BLaER1 (cell line): ENCODE data around the gene PDE6C.
A peak's percentile ranks its signal among the peaks of the same experiment; 100 is the strongest.

Experiments used
- H3K27ac ChIP-seq: shearing (Covaris generic); formaldehyde crosslinking; 2 replicates; pipeline ENCODE4 v1.8.1; 2022
- H3K27me3 ChIP-seq: shearing (Covaris generic); formaldehyde crosslinking; 2 replicates; pipeline ENCODE4 v1.8.1; 2022
- H3K36me3 ChIP-seq: shearing (Covaris generic); formaldehyde crosslinking; 2 replicates; pipeline ENCODE4 v1.8.1; 2022
- H3K4me1 ChIP-seq: shearing (Covaris generic); formaldehyde crosslinking; 2 replicates; pipeline ENCODE4 v1.8.1; 2022
- H3K4me2 ChIP-seq: shearing (Covaris generic); formaldehyde crosslinking; 2 replicates; pipeline ENCODE4 v1.8.1; 2022
- H3K4me3 ChIP-seq: shearing (Covaris generic); formaldehyde crosslinking; 2 replicates; pipeline ENCODE4 v1.8.1; 2022
- H3K9ac ChIP-seq: shearing (Covaris generic); formaldehyde crosslinking; 2 replicates; pipeline ENCODE4 v1.8.1; 2022
- H3K9me3 ChIP-seq: shearing (Covaris generic); formaldehyde crosslinking; 2 replicates; pipeline ENCODE4 v1.8.1; 2022
- H4K20me1 ChIP-seq: shearing (Covaris generic); formaldehyde crosslinking; 2 replicates; pipeline ENCODE4 v1.8.1; 2022
- Cebpa-rat ChIP-seq: shearing (Covaris generic); IDR thresholded peaks from 2 replicates; pipeline ENCODE4 v1.8.1; 2022

The PDE6C gene

DNA sequence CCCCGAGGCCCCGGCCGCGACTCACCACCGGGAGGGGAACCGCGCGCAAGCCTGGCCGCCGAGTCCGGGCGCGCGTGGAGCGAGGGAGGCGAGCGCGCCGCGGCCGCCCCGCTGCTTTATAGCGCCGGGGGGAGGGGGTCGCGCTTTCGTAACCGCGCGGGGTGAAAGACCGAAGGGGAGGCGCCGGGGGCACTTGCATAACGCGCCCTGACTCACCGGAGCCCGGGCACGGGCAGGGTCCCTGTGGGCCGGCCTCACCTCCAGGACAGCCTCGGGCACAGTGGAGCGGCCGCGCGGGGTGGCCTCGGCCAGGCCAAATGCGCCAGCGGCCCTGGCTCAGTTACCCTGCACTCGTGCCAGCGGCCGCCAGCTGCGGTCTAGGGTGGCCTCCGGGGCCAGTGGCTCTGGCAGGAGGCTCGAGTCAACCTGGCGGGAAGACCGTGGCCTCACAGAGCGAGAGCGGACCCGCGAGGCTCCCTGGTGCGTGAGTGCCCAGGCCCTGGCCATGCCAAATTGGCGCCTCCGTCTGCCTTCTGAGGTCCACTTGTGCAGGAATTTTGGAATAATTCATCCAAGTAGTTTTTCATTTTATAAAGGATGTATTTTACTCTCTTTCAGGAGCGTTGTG lies 11.1 kb upstream of the PDE6C start, which contains the start of gene RBP4:
Gene RBP4, minus strand, starts transcription at position 90 of the 628 bp plus-strand sequence. CDS start 207 bp downstream, outside the sequence.
- Histone ChIP-seq H3K4me2 (no peak within 1 kb of the TSS), H3K27me3 (no peaks in the 10 kb centered on the region), H3K4me3 (no peak within 1 kb of the TSS), H3K4me1 (no peaks in the 10 kb centered on the region), H3K9me3 (peaks cover 17% of the 10 kb centered on the region), H3K27ac (no peak within 1 kb of the TSS), H3K9ac (no peak within 1 kb of the TSS), H3K36me3 (no peaks in the 10 kb centered on the region), H4K20me1 (no peaks in the 10 kb centered on the region)
- no peak for TF ChIP-seq Cebpa-rat

DNA sequence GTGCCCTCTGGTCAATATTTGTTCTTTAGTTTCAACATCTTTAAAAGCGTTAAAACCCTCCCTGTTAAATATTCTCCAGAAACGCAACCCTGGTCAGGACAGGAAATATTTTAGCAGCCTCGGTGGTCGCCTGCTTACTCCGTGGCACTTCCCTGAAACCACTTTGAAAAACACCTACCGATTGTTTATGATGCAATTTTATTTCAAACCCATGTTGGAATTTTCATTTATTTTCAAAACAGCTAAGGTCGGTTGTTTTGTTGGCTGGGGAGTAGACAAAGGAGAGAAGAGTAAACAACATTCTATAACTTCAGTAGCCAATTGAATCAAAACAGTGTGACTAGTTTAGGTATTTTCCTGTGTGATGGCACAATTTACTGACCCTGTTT lies 10.6 kb upstream of the PDE6C start:
- Histone ChIP-seq H3K27me3 (no peaks in the 10 kb centered on the region), H3K27ac (no peak overlapping the region), H3K36me3 (no peaks in the 10 kb centered on the region), H3K4me1 (no peaks in the 10 kb centered on the region), H3K9ac (no peak overlapping the region), H3K9me3 (peaks cover 17% of the 10 kb centered on the region), H4K20me1 (no peaks in the 10 kb centered on the region), H3K4me2 (no peak overlapping the region), H3K4me3 (no peak overlapping the region)
- no peak for TF ChIP-seq Cebpa-rat

DNA sequence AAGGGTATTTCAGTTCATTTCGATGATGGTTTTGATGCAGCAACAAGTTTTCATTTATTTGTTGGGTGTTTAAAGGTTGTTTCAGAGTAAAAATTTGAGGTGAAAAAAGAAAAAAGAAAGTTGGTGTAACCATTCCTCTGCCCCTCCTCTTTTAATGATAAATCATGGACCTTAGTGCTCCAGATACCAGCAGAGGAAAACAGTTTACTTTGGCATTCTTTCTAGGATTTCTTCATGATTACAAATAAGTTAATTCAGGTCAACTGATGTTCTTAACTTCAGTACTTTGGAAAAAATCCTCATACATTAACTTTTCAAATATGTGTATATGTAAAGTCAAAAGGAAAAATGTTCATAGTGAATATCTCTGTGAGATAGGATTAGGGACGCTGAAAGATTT lies 9.3 kb upstream of the PDE6C start:
- Histone ChIP-seq H3K27me3 (no peaks in the 10 kb centered on the region), H3K36me3 (no peaks in the 10 kb centered on the region), H3K4me1 (no peaks in the 10 kb centered on the region), H3K4me3 (no peak overlapping the region), H4K20me1 (no peaks in the 10 kb centered on the region), H3K27ac (no peak overlapping the region), H3K9me3 (peaks cover 17% of the 10 kb centered on the region), H3K4me2 (no peak overlapping the region), H3K9ac (no peak overlapping the region)
- no peak for TF ChIP-seq Cebpa-rat

DNA sequence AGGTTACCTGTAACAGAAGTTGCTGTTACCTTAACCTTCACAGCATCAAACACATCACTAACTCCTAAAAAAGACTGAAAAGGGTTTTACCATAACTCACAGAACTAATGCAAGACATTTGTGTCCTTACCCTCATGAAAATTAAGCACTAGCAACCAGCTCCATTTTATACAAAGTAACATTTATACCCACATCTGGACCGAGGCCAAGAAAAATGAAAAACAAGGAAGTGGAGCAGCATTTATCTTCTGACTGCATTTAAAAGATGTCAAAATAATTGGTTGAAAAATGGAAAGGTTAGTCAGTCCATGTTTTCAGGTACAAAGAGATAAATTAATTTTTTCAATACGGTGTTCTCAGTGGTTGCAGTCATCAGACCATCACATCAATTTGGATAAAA lies 8.2 kb upstream of the PDE6C start:
- Histone ChIP-seq H3K36me3 (no peaks in the 10 kb centered on the region), H3K9ac (no peak overlapping the region), H3K27me3 (no peaks in the 10 kb centered on the region), H3K9me3 (peaks cover 17% of the 10 kb centered on the region), H3K27ac (no peak overlapping the region), H3K4me3 (no peak overlapping the region), H3K4me2 (no peak overlapping the region), H4K20me1 (no peaks in the 10 kb centered on the region), H3K4me1 (no peaks in the 10 kb centered on the region)
- TF ChIP-seq Cebpa-rat = no peak

DNA sequence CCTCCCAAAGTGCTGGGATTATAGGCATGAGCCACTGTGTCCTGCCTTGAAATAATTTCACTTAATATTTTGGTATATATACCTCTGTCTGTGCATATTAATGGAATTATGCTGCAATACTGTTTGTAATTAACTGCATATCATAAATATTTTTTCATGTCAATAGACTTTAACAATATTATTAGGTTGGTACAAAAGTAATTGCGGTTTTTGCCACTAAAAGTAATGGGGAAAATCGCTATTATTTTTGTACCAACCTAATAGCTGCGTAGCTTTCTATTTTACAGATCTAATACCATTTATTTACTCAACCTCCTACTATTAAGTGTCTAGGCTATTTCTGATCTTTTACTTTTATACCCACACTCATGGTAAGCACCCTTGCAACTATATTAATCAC lies 3.9 kb upstream of the PDE6C start:
- H3K4me2 ChIP-seq = no peak overlapping the region
- H3K36me3 ChIP-seq = no peaks in the 10 kb centered on the region
- no peaks in the 10 kb centered on the region for H3K4me1 ChIP-seq
- no peak overlapping the region for H3K4me3 ChIP-seq
- H3K27ac ChIP-seq = no peak overlapping the region
- H3K27me3 ChIP-seq = no peaks in the 10 kb centered on the region
- no peaks in the 10 kb centered on the region for H3K9me3 ChIP-seq
- TF ChIP-seq Cebpa-rat = no peak
- H4K20me1 ChIP-seq = no peaks in the 10 kb centered on the region
- H3K9ac ChIP-seq = no peak overlapping the region

DNA sequence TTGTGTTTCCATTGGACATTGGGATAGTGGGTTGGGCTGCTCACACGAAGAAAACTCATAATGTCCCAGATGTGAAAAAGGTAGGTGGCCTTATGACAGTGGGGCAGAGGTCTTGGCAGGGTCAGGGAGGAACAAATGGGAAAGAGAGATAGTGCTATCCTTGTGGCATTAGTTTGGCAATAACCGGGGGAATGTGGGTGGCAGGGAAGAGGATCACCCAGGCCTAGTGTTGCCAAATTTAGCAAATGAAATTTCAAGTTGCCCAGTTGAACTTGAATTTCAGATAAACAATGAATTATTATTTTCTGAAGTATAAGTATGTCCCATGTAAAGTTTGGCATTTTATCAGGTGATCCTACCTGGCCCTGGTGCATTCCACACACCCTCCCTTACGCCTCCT lies 789 bp downstream of the PDE6C start:
- no peak overlapping the region for H3K4me3 ChIP-seq
- H3K27me3 ChIP-seq = no peaks in the 10 kb centered on the region
- H3K9me3 ChIP-seq = no peaks in the 10 kb centered on the region
- H3K4me1 ChIP-seq = peaks cover 14% of the 10 kb centered on the region; the same call in 1 of the 2 replicates
- no peak overlapping the region for H3K9ac ChIP-seq
- H3K27ac ChIP-seq = no peak overlapping the region
- no peaks in the 10 kb centered on the region for H4K20me1 ChIP-seq
- H3K4me2 ChIP-seq = no peak overlapping the region
- no peak for TF ChIP-seq Cebpa-rat
- H3K36me3 ChIP-seq = no peaks in the 10 kb centered on the region

DNA sequence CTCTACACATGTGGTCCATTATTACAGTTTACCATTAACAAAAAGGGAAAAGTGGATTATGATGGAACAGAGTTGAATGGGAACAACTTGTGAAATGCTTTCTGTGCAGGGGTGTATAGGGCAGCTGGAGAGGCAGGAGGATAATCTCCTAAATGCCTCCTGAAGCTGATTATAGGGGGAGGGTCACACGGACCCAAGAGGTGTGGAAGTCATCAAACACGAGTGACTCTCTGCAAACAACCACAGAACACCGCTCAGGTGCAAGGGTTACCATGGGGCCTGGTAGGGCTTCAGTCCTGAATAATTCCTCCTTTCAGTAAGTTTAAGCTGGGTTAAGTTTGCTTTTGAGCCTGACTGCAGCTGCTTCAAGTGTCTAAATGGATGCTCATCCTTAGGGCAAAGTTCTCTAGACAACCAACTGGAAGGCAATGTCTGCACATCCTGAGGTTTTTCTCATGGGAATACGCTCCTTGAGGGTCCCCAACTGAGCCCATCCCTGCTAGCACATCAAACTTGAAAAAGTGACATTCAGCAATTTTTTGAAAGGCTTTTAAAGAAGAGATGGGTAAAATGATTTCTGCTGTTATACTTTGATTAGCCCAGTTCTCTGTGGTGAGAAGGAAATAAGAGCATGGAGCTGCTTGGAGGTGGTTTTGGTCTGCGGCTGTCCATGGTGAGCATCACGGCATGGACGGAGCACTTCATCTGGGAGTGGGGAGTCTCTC lies 1.9 kb downstream of the PDE6C start:
- Histone ChIP-seq H3K4me2 (no peak overlapping the region), H3K4me1 (peaks cover 14% of the 10 kb centered on the region; the same call in 1 of the 2 replicates), H3K9ac (no peak overlapping the region), H3K27ac (no peak overlapping the region), H3K9me3 (no peaks in the 10 kb centered on the region), H3K36me3 (no peaks in the 10 kb centered on the region), H3K4me3 (no peak overlapping the region), H3K27me3 (no peaks in the 10 kb centered on the region), H4K20me1 (no peaks in the 10 kb centered on the region)
- no peak for TF ChIP-seq Cebpa-rat

DNA sequence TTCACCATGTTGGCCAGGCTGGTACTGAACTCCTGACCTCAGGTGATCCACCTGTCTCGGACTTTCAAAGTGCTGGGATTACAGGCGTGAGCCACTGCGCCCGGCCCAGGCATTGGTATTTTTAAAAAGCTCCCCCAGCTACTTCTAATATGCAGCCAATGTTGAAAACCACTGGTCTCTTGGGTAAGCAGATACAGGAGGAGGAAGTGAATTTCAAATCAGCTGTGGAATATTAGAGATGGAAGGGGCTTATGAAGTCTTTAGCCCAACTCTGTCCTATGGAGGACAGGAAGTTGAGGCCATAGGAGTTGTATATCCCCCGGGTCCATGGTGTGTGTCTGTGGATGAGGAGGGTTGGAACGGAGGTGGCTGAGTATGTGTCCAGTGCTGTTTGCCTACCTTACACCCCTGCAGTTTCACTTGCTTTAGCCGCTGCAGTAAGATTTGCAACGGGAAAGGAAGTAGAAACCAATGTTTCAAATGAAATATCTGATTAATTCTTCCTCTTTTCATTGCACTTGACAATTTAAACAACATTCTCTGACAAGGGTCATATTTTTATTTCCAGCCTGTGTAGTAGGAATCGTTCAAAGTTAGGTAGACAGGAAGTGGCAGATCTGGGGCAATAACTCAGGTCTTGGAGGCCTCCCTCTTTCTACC lies 3.4 kb downstream of the PDE6C start:
- Histone ChIP-seq H3K9ac (no peak overlapping the region), H3K27ac (no peak overlapping the region), H3K4me3 (no peak overlapping the region), H3K4me1 (peaks cover 14% of the 10 kb centered on the region; the same call in 1 of the 2 replicates), H3K36me3 (no peaks in the 10 kb centered on the region), H4K20me1 (no peaks in the 10 kb centered on the region), H3K4me2 (peak overlapping the region; percentile 46), H3K9me3 (no peaks in the 10 kb centered on the region), H3K27me3 (no peaks in the 10 kb centered on the region)
- no peak for TF ChIP-seq Cebpa-rat

DNA sequence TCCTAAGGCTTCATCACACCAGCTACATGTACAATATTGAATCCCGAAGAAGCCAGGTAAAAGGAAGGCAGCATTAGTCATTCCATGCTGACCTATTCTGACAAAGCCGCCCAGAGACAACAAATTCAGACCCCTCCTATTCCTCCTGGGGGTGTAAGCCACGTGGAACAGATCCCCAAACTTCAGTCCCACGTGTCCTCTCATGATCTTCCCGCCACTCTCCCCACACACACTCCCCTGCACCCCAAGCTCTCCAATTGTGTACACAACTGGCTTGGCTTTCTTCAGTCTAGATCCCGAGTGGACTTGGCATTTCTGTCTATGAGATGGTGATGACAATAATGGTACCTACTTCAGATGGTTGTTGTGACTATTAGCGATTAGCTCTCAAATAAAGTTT lies 8.6 kb downstream of the PDE6C start:
- Histone ChIP-seq H3K9me3 (no peaks in the 10 kb centered on the region), H3K4me3 (no peak overlapping the region), H3K27me3 (no peaks in the 10 kb centered on the region), H3K27ac (no peak overlapping the region), H4K20me1 (no peaks in the 10 kb centered on the region), H3K9ac (no peak overlapping the region), H3K36me3 (no peaks in the 10 kb centered on the region), H3K4me2 (no peak overlapping the region), H3K4me1 (peaks cover 3% of the 10 kb centered on the region; the same call in 1 of the 2 replicates)
- no peak for TF ChIP-seq Cebpa-rat

DNA sequence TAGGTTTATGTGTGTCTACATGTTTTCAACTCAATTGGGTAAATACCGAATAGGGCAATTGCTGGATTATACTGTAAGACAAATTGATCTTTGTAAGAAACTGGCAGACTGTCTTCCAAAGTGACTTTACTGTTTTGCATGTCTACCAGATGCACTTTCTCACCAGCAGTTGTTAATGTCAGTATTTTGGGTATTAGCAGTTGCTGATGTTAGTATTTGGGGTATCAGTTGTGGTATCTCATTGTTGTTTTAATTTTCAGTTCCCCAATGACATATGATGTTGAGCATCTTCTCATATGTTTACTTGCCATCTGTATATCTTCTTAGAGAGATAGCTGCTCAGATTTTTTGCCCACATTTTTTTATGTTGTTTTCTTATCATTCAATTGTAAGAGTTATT lies 10.6 kb downstream of the PDE6C start:
- Histone ChIP-seq H3K27ac (no peak overlapping the region), H3K36me3 (no peaks in the 10 kb centered on the region), H3K4me3 (no peak overlapping the region), H3K4me2 (no peak overlapping the region), H4K20me1 (no peaks in the 10 kb centered on the region), H3K9ac (no peak overlapping the region), H3K27me3 (no peaks in the 10 kb centered on the region), H3K9me3 (no peaks in the 10 kb centered on the region), H3K4me1 (no peaks in the 10 kb centered on the region)
- no peak for TF ChIP-seq Cebpa-rat
